ENCODE measurements around the gene SHROOM3. TPM values are rescaled to one million over a fixed set of nuclear protein-coding genes. Genes with fewer than 3 reads are reported as not detected.

Gene SHROOM3
- polyA plus RNA-seq, 4 donors, result 33.3 to 39.2 (median 37.6) TPM

- DNase-seq (ENCODE audit: low read depth in 4 of 4, low spot score in 3 of 4), result no peak
Observed at GRCh38 chr4:76614589-76614988, 179.6 kb downstream of the SHROOM3 start.

- DNase-seq (ENCODE audit: low read depth in 4 of 4, low spot score in 3 of 4), result no peak
Observed at GRCh38 chr4:76615999-76616398, 181.0 kb downstream of the SHROOM3 start.

DNA sequence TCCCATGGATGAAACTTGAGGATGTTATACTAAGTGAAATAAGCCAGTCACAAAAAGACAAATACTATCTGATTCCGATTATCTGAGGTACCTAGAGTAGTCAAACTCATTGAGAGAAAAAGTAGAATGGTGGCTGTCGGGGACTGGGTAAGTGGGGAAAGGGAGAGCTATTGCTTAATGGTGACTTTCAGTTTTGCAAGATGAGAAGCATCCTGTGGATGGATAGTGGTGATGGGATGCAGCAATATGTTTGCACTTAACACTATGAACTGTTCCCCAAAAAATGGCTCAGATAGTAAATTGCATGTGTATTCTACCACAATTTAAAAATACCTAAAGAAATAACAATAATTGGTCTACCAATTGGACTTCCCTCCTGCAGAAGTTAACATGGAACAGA, 181.5 kb downstream of the SHROOM3 start:
- DNase-seq (ENCODE audit: low read depth in 4 of 4, low spot score in 3 of 4), result no peak

DNA sequence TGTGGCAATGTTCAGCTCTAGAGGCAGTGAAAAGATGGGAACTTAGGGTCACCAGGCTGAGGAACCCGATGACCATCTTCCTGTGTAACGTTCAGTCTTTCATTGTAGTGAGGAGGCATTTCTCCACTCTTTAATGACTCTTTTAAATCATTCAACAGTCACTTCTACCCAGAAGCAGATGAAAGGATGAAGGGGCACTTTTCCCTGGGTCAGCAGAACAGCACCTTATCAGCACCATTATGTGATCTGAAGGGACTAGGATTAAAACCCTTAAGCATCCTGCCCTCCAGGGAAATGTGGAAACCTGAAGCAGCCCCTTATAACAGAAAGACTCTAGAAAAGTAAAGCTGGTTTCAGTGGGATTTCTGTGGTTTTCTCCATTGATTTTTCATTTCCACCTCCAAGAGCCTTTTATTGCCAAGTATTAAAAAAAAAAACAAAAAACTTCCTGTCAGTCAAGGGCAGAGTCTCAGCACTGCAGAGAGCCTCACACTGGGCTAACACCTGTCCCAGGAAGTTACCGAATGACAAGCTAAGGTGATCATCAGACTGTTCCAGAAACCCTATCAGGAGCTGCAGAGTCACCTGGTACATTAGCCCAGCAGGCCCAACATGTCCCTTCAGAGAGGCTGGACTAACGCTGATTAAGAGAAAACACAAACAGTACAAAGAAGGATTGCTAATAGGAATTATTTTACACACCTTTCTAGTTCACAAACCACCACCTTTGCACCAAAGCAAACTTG, 185.9 kb downstream of the SHROOM3 start:
- DNase-seq (ENCODE audit: low read depth in 4 of 4, low spot score in 3 of 4), result no peak

DNA sequence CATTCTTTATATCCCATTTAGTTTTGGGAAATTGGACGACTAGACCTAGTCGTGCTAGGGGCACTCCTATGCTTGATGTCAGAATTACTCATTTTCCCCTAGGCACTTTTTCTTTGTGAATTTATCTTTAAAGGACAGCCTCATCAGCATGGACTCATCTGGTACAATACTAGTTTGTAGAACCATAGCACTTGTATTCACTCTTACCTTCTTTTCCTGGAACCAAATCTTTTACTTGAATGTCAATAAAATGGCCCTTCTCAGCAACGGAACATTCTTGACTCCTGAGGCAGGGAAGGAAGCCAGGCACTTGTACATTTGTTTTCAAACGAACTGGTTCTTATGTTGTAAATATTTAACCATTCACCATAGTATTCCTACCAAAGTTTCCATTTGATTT, 187.1 kb downstream of the SHROOM3 start:
- no peak for DNase-seq (ENCODE audit: low read depth in 4 of 4, low spot score in 3 of 4)

DNA sequence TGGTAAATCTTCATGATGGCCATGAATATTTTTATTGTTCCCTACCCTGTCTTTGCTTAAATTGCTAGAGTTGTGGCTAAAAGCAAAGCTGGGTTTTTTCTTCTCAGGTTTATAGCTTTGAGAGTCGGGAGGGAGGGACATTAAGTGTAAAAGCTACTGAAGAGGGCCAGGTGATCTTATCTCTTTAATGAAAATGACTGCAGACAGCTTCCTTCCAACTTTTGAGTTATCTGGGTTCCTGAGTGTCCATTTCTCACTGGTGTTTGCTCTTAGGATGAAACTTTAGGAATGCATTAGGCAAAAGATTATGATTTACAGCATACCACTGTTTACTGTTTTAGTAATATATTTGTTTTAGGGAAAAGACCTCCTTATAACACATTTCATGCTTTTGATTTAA, 187.7 kb downstream of the SHROOM3 start:
- DNase-seq (ENCODE audit: low read depth in 4 of 4, low spot score in 3 of 4), result no peak

GRCh38 chr4:76623217-76624045, 188.4 kb downstream of the SHROOM3 start:
- DNase-seq (ENCODE audit: low read depth in 4 of 4, low spot score in 3 of 4), result no peak

DNA sequence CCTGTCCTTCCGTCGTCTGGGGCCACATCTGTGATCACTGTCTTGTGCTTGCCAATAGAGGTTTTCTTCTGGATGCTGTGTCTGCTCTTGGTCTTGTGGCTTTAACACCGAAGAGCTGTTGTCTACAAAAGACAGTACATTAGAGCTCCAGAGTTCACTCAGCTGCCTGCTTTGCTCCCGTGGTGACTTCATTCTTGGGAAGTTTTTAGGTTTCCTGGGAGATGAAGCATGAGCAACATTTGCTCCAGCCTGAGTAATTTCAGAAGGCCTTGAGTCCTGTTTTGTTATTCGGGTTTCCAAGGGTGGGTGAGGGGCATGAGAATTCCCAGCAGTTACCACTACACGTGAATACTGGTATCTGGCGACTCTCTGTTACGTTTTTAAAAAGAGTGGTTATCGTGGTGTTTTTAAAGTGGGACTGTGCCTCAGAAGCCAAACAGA, 189.2 kb downstream of the SHROOM3 start:
- DNase-seq (ENCODE audit: low read depth in 4 of 4, low spot score in 3 of 4), result peak; percentile 59 to 72 (median 72)

- DNase-seq (ENCODE audit: low read depth in 4 of 4, low spot score in 3 of 4), result no peak
Observed at GRCh38 chr4:76624931-76625715, 190.1 kb downstream of the SHROOM3 start.

GRCh38 chr4:76626686-76627465, 191.8 kb downstream of the SHROOM3 start:
- DNase-seq (ENCODE audit: low read depth in 4 of 4, low spot score in 3 of 4), result no peak

- no peak for DNase-seq (ENCODE audit: low read depth in 4 of 4, low spot score in 3 of 4)
Observed at GRCh38 chr4:76628251-76628650, 193.2 kb downstream of the SHROOM3 start.

- no peak for DNase-seq (ENCODE audit: low read depth in 4 of 4, low spot score in 3 of 4)
Observed at GRCh38 chr4:76630741-76631140, 195.7 kb downstream of the SHROOM3 start.

GRCh38 chr4:76634220-76634619, 199.2 kb downstream of the SHROOM3 start:
- no peak for DNase-seq (ENCODE audit: low read depth in 4 of 4, low spot score in 3 of 4)

GRCh38 chr4:76637712-76638361, 202.8 kb downstream of the SHROOM3 start:
- no peak for DNase-seq (ENCODE audit: low read depth in 4 of 4, low spot score in 3 of 4)

- no peak for DNase-seq (ENCODE audit: low read depth in 4 of 4, low spot score in 3 of 4)
Observed at GRCh38 chr4:76639288-76639687, 204.3 kb downstream of the SHROOM3 start.

GRCh38 chr4:76640353-76640910, 205.4 kb downstream of the SHROOM3 start:
- DNase-seq (ENCODE audit: low read depth in 4 of 4, low spot score in 3 of 4), result no peak

GRCh38 chr4:76641351-76641750, 206.3 kb downstream of the SHROOM3 start:
- no peak for DNase-seq (ENCODE audit: low read depth in 4 of 4, low spot score in 3 of 4)

GRCh38 chr4:76641758-76642157, 206.7 kb downstream of the SHROOM3 start:
- DNase-seq (ENCODE audit: low read depth in 4 of 4, low spot score in 3 of 4), result no peak

GRCh38 chr4:76644831-76645485, 209.9 kb downstream of the SHROOM3 start:
- DNase-seq (ENCODE audit: low read depth in 4 of 4, low spot score in 3 of 4), result no peak
